Karpas-422 (cell line): Measurements from ENCODE around the gene ASB3. TPM values are rescaled to one million over a fixed set of nuclear protein-coding genes. Genes with fewer than 3 reads are reported as not detected.

ENCODE experiments used
- DNase-seq: peaks from one replicate; pipeline ENCODE4 v3.0.0-alpha.2; 2015
- H2AFZ ChIP-seq: fragments of 200-600 bp; sonication (generic); 2 replicates; pipeline ENCODE4 v1.6.1; 2014; ENCODE audit warnings: antibody characterized with exemption, low read length, mixed read lengths
- H3K27ac ChIP-seq: fragments of 200-600 bp; sonication (generic); 2 replicates; pipeline ENCODE4 v1.5.1; 2014; ENCODE audit warnings: mild to moderate bottlenecking, low read length, moderate library complexity
- H3K27me3 ChIP-seq: fragments of 200-600 bp; sonication (generic); 2 replicates; pipeline ENCODE4 v1.6.1; 2014; ENCODE audit warnings: low read length, mixed read lengths
- H3K36me3 ChIP-seq: fragments of 200-600 bp; sonication (generic); 2 replicates; pipeline ENCODE4 v1.6.1; 2014; ENCODE audit warnings: low read length, mixed read lengths; ENCODE audit not compliant: insufficient read depth
- H3K4me1 ChIP-seq: fragments of 200-600 bp; sonication (generic); 2 replicates; pipeline ENCODE4 v1.6.1; 2014; ENCODE audit warnings: mild to moderate bottlenecking, low read length, mixed read lengths
- H3K4me2 ChIP-seq: fragments of 200-600 bp; sonication (generic); 2 replicates; pipeline ENCODE4 v1.6.1; 2014; ENCODE audit warnings: low read length, low read depth, mild to moderate bottlenecking; ENCODE audit not compliant: poor library complexity, severe bottlenecking
- H3K4me3 ChIP-seq: fragments of 200-600 bp; sonication (generic); 2 replicates; pipeline ENCODE4 v1.5.1; 2014; ENCODE audit warnings: mild to moderate bottlenecking, antibody characterized with exemption, low read length, mixed read lengths
- H3K79me2 ChIP-seq: fragments of 200-600 bp; sonication (generic); 2 replicates; pipeline ENCODE4 v1.6.1; 2014; ENCODE audit warnings: mild to moderate bottlenecking, low read length, mixed read lengths
- H3K9ac ChIP-seq: fragments of 200-600 bp; sonication (generic); 2 replicates; pipeline ENCODE4 v1.6.0; 2014; ENCODE audit warnings: low read length
- H3K9me2 ChIP-seq: fragments of 200-600 bp; sonication (generic), shearing (Covaris generic); replicated peaks from 2 replicates; pipeline ENCODE4 v1.6.0; 2014; ENCODE audit warnings: mild to moderate bottlenecking, low read length, moderate library complexity; ENCODE audit not compliant: insufficient read depth
- H3K9me3 ChIP-seq: fragments of 300-700, 200-600 bp; sonication (generic); 2 replicates; pipeline ENCODE4 v1.6.1; 2014; ENCODE audit warnings: low read length, mixed read lengths
- H4K20me1 ChIP-seq: fragments of 200-600 bp; sonication (generic); 2 replicates; pipeline ENCODE4 v1.6.1; 2014; ENCODE audit warnings: mild to moderate bottlenecking, antibody characterized with exemption, low read length, low read depth; ENCODE audit not compliant: insufficient read depth
- total RNA-seq: library from RNA; depleted of rRNA; stranded (reverse); fragments of >200 nt; shearing (Covaris generic); gene quantifications from 2 replicates; pipeline ENCODE4 v1.2.3, GENCODE V29; 2014; ENCODE audit warnings: low replicate concordance

Gene ASB3
- total RNA-seq, 1 experiment from 2014 or later: 39.8 TPM

GRCh38 chr2:53633441-53633840 is 153.3 kb downstream of the ASB3 start:
- H4K20me1 ChIP-seq: no peaks in the 10 kb centered on the region
- peaks cover 3% of the 10 kb centered on the region; the same call in 1 of the 2 replicates for H3K4me1 ChIP-seq
- H3K4me2 ChIP-seq: no peak overlapping the region

GRCh38 chr2:53632714-53633113 is 154.0 kb downstream of the ASB3 start:
- no peak overlapping the region for H3K9ac ChIP-seq
- peaks cover 3% of the 10 kb centered on the region; the same call in 1 of the 2 replicates for H3K4me1 ChIP-seq
- H3K4me2 ChIP-seq: no peak overlapping the region
- H3K36me3 ChIP-seq: no peaks in the 10 kb centered on the region
- no peak overlapping the region for H3K4me3 ChIP-seq
- no peaks in the 10 kb centered on the region for H3K9me2 ChIP-seq
- H4K20me1 ChIP-seq: no peaks in the 10 kb centered on the region
- H3K27ac ChIP-seq: no peak overlapping the region
- no peaks in the 10 kb centered on the region for H3K79me2 ChIP-seq
- H3K27me3 ChIP-seq: no peaks in the 10 kb centered on the region
- H2AFZ ChIP-seq: no peak overlapping the region
- DNase-seq: no peak
- H3K9me3 ChIP-seq: no peaks in the 10 kb centered on the region

More at GRCh38 chr2:53633441-53633840, 153.3 kb downstream of the ASB3 start:
- Histone ChIP-seq H3K79me2 (no peaks in the 10 kb centered on the region), H3K9ac (no peak overlapping the region), H3K36me3 (no peaks in the 10 kb centered on the region), H3K9me3 (no peaks in the 10 kb centered on the region), H2AFZ (no peak overlapping the region), H3K27ac (no peak overlapping the region), H3K9me2 (no peaks in the 10 kb centered on the region), H3K4me3 (no peak overlapping the region), H3K27me3 (no peaks in the 10 kb centered on the region)
- no peak for DNase-seq

GRCh38 chr2:53632126-53632460 is 154.7 kb downstream of the ASB3 start:
- H3K36me3 ChIP-seq: no peaks in the 10 kb centered on the region
- no peaks in the 10 kb centered on the region for H3K27me3 ChIP-seq
- peaks cover 3% of the 10 kb centered on the region; the same call in 1 of the 2 replicates for H3K4me1 ChIP-seq
- DNase-seq: no peak
- no peak overlapping the region for H3K4me2 ChIP-seq
- H3K9ac ChIP-seq: no peak overlapping the region
- H3K79me2 ChIP-seq: no peaks in the 10 kb centered on the region
- H4K20me1 ChIP-seq: no peaks in the 10 kb centered on the region
- no peaks in the 10 kb centered on the region for H3K9me2 ChIP-seq
- H3K4me3 ChIP-seq: no peak overlapping the region
- H2AFZ ChIP-seq: no peak overlapping the region
- no peaks in the 10 kb centered on the region for H3K9me3 ChIP-seq
- no peak overlapping the region for H3K27ac ChIP-seq

- peaks cover 3% of the 10 kb centered on the region; the same call in 1 of the 2 replicates for H3K4me1 ChIP-seq
- H3K36me3 ChIP-seq: no peaks in the 10 kb centered on the region
- H3K4me3 ChIP-seq: no peak overlapping the region
- no peak for DNase-seq
- no peaks in the 10 kb centered on the region for H3K9me2 ChIP-seq
- no peaks in the 10 kb centered on the region for H4K20me1 ChIP-seq
- no peak overlapping the region for H2AFZ ChIP-seq
- H3K9me3 ChIP-seq: no peaks in the 10 kb centered on the region
- H3K4me2 ChIP-seq: no peak overlapping the region
- H3K9ac ChIP-seq: no peak overlapping the region
- H3K27ac ChIP-seq: no peak overlapping the region
- H3K27me3 ChIP-seq: no peaks in the 10 kb centered on the region
- no peaks in the 10 kb centered on the region for H3K79me2 ChIP-seq
Measured at GRCh38 chr2:53631313-53632125, 155.2 kb downstream of the ASB3 start.

GRCh38 chr2:53630026-53630606 is 156.6 kb downstream of the ASB3 start:
- no peak overlapping the region for H3K27ac ChIP-seq
- H2AFZ ChIP-seq: no peak overlapping the region
- no peak overlapping the region for H3K4me2 ChIP-seq
- no peaks in the 10 kb centered on the region for H3K79me2 ChIP-seq
- no peaks in the 10 kb centered on the region for H3K36me3 ChIP-seq
- no peak for DNase-seq
- H3K9me2 ChIP-seq: no peaks in the 10 kb centered on the region
- no peaks in the 10 kb centered on the region for H3K27me3 ChIP-seq
- H3K9ac ChIP-seq: no peak overlapping the region
- no peaks in the 10 kb centered on the region for H3K9me3 ChIP-seq
- no peaks in the 10 kb centered on the region for H4K20me1 ChIP-seq
- no peaks in the 10 kb centered on the region for H3K4me1 ChIP-seq
- H3K4me3 ChIP-seq: no peak overlapping the region

- Histone ChIP-seq H3K9me3 (no peaks in the 10 kb centered on the region), H4K20me1 (no peaks in the 10 kb centered on the region), H3K4me1 (no peaks in the 10 kb centered on the region), H3K27ac (no peak overlapping the region), H3K9ac (no peak overlapping the region), H3K27me3 (no peaks in the 10 kb centered on the region), H3K4me3 (no peak overlapping the region), H3K79me2 (no peaks in the 10 kb centered on the region), H3K9me2 (no peaks in the 10 kb centered on the region), H3K4me2 (no peak overlapping the region), H3K36me3 (no peaks in the 10 kb centered on the region), H2AFZ (no peak overlapping the region)
- DNase-seq: no peak
Measured at GRCh38 chr2:53629501-53629900, 157.3 kb downstream of the ASB3 start.

GRCh38 chr2:53629001-53629400 is 157.8 kb downstream of the ASB3 start:
- Histone ChIP-seq H3K9ac (no peak overlapping the region), H3K4me2 (no peak overlapping the region), H4K20me1 (no peaks in the 10 kb centered on the region), H3K9me3 (no peaks in the 10 kb centered on the region), H3K79me2 (no peaks in the 10 kb centered on the region), H3K4me3 (no peak overlapping the region), H3K27ac (no peak overlapping the region), H3K27me3 (no peaks in the 10 kb centered on the region), H3K4me1 (no peaks in the 10 kb centered on the region), H2AFZ (no peak overlapping the region), H3K9me2 (no peaks in the 10 kb centered on the region), H3K36me3 (no peaks in the 10 kb centered on the region)
- DNase-seq: no peak

GRCh38 chr2:53622141-53622540 is 164.6 kb downstream of the ASB3 start:
- no peaks in the 10 kb centered on the region for H3K79me2 ChIP-seq
- H3K9me3 ChIP-seq: no peaks in the 10 kb centered on the region
- no peak overlapping the region for H3K4me3 ChIP-seq
- DNase-seq: no peak
- no peaks in the 10 kb centered on the region for H3K27me3 ChIP-seq
- no peak overlapping the region for H3K27ac ChIP-seq
- no peaks in the 10 kb centered on the region for H3K36me3 ChIP-seq
- no peaks in the 10 kb centered on the region for H4K20me1 ChIP-seq
- H2AFZ ChIP-seq: no peak overlapping the region
- no peak overlapping the region for H3K4me2 ChIP-seq
- no peaks in the 10 kb centered on the region for H3K4me1 ChIP-seq
- H3K9me2 ChIP-seq: no peaks in the 10 kb centered on the region
- H3K9ac ChIP-seq: no peak overlapping the region
